Measurements from ENCODE around the gene STAB2. TPM values are rescaled to one million over a fixed set of nuclear protein-coding genes. Genes with fewer than 3 reads are reported as not detected.
A peak's percentile ranks its signal among the peaks of the same experiment; 100 is the strongest.

STAB2 gene, protein sequence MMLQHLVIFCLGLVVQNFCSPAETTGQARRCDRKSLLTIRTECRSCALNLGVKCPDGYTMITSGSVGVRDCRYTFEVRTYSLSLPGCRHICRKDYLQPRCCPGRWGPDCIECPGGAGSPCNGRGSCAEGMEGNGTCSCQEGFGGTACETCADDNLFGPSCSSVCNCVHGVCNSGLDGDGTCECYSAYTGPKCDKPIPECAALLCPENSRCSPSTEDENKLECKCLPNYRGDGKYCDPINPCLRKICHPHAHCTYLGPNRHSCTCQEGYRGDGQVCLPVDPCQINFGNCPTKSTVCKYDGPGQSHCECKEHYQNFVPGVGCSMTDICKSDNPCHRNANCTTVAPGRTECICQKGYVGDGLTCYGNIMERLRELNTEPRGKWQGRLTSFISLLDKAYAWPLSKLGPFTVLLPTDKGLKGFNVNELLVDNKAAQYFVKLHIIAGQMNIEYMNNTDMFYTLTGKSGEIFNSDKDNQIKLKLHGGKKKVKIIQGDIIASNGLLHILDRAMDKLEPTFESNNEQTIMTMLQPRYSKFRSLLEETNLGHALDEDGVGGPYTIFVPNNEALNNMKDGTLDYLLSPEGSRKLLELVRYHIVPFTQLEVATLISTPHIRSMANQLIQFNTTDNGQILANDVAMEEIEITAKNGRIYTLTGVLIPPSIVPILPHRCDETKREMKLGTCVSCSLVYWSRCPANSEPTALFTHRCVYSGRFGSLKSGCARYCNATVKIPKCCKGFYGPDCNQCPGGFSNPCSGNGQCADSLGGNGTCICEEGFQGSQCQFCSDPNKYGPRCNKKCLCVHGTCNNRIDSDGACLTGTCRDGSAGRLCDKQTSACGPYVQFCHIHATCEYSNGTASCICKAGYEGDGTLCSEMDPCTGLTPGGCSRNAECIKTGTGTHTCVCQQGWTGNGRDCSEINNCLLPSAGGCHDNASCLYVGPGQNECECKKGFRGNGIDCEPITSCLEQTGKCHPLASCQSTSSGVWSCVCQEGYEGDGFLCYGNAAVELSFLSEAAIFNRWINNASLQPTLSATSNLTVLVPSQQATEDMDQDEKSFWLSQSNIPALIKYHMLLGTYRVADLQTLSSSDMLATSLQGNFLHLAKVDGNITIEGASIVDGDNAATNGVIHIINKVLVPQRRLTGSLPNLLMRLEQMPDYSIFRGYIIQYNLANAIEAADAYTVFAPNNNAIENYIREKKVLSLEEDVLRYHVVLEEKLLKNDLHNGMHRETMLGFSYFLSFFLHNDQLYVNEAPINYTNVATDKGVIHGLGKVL (N-terminal part only)
- total RNA-seq = 0.29 TPM

DNA sequence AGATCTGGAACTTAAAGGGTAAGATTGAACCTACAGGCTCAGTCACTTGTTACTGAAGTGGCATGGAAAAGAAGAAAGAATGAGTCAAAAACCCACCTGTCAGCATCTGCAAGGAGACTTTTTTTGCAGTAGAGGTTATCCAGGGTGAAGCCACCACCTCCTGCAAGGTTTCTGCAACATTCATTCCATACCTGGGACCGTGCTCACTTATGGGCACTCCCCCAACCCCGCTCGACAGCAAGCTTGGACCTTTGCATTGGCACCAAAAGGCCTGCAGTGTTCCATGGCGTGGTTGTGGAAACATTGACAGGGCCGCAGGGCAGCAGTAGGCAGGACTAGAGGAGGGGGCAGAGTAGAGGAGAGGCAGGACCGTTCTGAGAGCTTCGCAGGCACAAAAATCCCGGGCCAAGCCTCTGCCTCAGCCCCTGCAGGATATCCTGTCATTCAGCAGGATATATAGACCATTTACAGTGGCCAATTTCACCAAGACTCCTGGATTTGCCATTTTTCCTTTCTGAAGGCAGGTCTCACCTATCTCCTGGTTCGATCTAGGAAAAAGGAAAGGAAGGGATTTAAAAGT lies at the start of gene STAB2:
TSS of gene STAB2 (plus strand) at position 483 of the 580 bp plus-strand sequence. CDS start 204 bp downstream, outside the sequence.
- no peak for DNase-seq (ENCODE audit: low spot score)

DNA sequence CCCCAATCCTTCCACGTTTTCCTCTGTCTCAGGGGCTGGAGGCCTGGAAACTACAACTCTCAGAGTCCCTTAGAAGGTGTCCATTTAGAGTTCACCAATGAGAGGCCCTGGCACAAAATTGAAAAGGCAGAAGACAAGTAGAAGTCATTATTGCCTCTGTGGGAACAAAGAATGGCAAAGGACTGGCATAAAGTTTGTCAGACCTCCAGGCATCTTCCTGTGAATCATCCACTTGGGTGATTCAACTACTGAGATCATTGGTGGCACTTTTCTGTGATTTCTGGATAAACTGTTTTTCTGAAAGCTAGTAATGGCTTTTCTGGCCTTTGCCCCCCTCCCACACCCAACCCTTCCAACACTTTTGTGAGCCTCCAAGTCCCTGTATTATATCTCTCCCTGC lies 48.7 kb upstream of the STAB2 start:
- DNase-seq (ENCODE audit: low spot score) = no peak

DNA sequence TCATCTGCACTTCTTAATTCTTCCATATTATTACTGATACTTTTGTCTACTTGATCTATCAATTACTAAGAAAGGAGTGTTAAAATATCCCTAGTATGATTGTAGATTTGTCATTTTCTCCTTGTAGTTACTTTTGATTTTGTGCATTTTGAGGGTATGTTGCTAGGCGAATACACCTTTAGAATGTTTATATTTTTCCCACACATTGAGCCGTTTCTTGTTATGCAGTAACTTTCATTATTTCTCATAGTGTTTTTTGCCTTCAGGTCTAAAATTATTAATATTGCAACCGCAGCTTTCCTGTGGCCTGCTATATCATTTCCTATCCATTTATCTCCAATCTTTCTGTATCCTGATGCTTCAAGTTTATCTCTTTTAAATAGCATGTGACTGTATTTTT lies 46.8 kb upstream of the STAB2 start:
- DNase-seq (ENCODE audit: low spot score) = no peak

DNA sequence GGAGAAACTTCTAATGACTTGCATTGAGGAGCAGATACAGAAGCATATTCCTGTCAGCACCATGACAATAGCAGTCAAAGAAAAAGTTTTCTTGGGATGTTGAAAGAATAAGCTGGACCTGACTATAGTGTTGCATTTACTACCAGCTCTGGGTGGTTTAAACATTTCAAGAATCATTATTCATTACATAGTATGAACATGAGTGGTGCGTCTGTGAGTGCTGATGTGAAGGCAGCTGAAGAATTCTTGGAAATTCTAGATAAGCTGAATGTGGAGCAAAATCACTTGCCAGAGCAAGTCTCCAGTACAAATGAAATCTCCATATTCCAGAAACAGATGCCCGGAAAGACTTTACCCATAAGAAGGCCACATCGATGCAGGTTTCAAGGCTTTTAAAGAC lies 45.0 kb upstream of the STAB2 start:
- DNase-seq (ENCODE audit: low spot score) = no peak

DNA sequence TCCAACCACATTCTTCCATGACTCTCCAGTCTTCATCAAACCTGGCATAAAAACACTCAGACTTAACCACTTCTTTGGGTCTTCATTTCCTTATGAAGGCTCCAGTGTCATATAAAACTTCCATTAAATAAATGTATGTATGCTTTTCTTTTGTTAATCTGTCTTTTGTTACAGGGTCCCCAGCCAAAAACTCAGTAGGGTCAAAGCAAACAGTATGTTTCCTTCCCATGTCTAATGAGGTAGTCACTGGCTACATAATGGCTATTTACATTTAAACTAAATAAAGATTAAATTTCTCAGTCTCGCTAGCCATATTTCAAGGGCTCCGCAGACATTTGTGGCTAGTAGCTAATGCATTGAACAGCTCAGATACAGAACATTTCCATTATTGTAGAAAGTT lies 40.1 kb upstream of the STAB2 start:
- DNase-seq (ENCODE audit: low spot score) = no peak

DNA sequence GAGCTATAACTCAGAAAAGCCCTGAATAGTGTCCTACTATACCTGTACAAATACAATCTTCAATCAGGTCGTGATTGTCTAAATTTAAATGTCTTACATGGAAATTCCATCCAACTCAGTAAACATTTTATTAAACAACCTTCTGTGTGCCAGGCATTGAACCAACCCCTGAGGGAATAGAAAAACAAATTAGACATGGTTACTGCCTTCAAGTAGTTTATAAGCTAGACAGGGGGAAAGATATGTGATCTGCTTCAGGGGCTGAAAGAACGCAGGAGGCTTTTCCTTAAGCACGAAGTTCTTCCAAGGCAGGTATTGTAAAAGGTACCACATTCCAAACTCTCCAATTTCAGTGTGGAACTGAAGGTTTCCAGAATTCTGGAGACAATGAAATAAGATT lies 39.7 kb upstream of the STAB2 start:
- DNase-seq (ENCODE audit: low spot score) = no peak

DNA sequence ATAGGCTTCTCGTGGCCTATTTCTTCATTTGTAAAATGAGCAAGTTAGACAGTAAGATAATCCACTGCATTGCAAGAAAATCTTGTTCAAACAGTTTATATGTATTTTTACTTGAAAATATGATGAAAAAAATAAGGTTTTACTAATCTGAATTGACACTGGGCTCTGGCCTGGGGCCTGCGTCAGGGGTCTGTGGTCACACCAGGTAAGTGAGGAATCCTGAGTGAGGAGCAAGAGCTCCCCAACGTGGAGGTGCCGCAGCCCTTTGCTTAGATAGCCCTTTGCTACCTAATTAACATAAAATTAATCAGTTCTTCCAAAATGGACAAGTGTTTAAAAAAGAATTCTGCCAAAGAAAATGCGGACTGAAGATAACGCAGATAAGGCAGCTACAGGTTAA lies 39.1 kb upstream of the STAB2 start:
- no peak for DNase-seq (ENCODE audit: low spot score)

DNA sequence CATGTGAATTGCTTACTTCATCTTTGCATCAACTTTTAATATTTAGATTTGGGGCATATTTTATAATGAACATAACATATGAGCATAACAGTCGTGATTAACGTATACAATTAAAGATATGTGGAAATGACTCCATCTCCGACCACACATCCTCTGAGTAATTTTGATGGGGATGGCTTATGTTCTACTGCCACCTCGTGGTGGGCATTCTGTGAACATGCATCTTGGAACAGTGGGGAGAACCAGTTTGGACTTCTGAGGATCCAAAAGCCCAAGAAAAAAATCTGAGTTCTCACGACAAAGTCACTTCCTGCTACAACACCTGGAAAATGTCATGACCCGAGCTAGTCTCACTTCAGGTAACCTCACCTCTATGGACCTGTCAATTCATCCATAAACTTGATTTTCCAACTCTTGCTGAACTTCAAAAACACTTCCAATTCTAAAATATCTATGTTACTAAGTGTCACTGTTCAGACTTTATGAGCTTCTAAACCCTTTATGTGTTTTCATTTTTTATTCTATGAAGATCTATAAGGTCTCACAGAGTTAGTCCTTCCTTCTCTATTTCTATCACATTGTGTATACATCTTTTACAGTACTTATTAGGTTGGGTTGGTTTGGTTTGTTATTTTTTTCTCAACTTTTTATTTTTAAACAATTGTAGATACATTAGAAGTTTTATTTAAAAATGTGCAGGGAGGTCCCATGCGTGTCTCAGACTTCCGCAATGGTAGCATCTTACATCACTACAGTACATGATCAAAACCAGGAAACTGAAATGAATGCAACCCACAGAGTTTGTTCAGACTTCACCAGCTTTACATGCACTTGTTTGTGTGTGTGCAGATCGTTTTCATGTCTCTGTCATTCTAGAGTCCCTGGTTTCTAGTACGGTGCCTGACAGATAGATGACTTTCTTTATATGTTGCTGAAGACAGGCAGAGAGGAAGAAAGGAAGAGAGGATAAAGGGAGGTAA lies 38.2 kb upstream of the STAB2 start:
- DNase-seq (ENCODE audit: low spot score) = peak; percentile 56

DNA sequence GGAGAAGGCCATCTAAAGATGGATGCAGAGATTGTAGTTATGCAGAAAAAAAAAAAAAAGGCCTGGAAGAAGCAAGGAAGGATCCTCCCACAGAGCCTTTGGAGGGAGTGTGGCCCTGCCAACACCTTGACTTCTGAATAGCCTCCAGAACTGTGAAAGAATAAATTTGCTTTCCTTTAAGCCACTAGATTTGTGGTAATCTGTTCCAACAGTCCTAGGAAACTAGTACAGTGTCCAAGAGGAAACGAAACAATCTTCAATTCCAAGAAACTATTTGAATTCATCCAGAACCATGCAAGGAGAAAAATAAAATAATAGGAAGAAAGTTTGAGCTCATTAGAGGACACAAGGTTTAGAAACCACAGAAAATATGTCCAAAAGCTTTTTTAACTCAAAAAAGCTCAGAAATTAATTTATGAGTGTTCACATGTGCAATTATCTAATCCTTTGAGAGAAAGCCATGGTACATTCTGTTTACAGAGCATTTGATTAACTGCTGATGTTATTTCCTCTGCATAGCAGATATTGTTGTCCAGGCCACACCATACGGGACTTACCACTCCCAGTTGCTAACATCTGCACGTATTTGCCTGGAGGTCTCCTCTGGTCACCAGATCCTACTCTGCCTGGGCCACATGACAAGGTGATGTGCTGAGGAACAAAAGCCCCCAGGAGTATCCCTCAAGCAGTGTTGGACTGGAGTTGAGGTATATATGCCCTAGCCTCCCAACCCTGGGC lies 30.0 kb upstream of the STAB2 start:
- no peak for DNase-seq (ENCODE audit: low spot score)

DNA sequence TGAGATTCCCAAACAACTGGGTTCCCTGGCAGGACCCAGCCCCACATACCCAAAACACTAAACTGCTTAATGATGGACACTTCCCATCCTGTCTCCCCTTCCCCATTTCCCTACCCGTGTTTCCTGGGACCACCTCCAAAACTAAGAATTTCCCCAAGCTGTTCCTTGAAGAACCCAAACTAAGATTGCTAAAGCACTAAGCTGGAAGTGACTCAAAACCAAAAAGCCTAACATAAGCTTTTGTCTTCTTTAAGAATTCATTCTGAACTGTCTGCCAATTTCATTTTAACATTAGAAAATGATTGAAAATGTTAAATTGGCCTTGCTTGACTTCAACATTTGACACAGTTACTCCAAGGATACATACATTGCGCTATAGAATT lies 29.5 kb upstream of the STAB2 start:
- DNase-seq (ENCODE audit: low spot score) = no peak

DNA sequence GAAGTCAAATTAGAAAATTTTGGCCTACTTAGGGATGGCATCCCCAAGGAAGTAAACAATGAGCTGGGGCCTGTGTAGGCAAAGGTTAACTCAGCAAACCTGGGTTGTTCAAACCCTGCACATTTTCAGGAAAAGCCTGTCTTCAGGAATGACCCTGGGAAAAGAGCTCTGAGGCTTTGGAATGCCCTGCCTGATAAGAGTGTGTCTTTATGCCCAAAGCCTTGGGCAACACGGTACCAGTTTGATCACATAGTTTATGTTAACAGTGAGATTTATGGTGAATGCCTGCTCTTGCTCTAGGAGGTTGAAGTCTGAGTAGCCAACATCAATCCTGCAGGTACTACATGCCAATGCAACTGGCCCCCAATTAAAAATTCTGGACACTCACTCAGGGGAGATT lies 28.2 kb upstream of the STAB2 start:
- DNase-seq (ENCODE audit: low spot score) = no peak

DNA sequence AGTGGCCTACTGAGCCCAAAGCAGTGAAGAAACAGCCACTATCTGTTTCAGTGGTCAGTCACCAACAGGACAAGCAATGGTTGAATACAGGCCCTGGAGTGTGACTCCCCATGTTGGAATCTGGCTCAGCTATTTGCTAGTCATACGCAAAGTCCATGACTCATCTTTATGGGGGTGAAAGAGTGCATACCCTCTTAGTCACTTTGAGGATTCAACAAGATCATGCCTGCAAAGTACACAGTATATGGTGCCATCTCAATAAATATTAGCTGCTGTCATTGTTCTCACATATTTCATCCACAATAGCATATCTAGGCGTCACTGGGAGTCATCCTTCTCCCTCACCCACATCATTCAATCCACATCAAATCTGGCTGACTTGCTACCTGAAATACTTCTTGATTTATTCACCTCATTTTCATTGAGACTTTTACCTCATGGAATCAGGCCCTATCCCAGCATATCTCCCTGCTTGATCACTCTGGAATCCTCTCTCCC lies 26.4 kb upstream of the STAB2 start:
- no peak for DNase-seq (ENCODE audit: low spot score)

DNA sequence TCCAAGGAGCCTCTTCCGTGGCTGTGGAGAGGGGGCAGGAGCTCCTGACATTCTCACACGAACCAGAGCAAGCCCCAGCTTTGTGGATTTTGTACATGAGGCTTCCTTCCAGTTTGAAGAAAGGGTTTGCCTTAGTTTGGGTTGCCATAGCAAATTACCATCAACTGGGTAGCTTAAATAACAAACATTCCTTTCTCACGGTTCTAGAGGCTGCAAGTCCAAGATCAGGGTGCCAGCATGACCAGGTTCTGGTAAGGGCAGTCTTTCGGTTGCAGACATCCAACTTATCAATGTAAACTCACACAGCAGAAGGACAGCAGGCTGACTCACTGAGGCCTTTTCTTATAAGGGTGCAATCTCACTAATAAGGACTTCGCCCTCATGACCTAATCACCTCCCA lies 25.9 kb upstream of the STAB2 start:
- DNase-seq (ENCODE audit: low spot score) = no peak

DNA sequence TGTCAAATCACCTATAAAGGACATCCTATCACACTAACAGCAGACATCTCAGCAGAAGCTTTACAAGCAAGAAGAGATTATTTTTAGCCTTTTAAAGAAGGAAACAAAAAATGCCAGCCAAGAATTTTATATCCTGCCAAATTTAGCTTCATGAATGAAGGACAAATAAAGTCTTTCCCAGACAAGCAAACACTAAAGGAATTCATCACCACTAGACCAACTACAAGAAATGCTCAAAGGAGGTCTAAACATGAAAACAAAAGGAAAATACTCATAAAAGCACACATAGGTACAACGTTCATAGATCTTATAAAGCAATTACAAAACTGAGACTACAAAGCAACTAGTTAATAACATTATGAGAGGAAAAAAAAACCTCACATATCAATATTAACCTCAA lies 20.7 kb upstream of the STAB2 start:
- no peak for DNase-seq (ENCODE audit: low spot score)

DNA sequence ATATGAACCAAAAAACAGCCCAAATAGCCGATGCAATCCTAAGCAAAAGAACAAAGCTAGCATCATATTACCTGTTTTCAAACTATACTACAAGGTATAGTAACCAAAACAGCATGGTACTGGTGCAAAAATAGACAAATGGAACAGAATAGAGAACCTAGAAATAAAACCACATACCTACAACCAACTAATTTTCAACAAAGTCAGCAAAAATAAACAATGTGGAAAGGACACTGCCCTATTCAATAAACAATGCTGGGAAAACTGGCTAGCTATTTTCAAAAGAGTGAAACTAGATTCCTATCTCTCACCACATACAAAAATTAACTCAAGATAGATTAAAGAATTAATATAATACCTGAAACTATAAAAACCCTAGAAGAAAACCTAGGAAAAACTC lies 17.8 kb upstream of the STAB2 start:
- no peak for DNase-seq (ENCODE audit: low spot score)

DNA sequence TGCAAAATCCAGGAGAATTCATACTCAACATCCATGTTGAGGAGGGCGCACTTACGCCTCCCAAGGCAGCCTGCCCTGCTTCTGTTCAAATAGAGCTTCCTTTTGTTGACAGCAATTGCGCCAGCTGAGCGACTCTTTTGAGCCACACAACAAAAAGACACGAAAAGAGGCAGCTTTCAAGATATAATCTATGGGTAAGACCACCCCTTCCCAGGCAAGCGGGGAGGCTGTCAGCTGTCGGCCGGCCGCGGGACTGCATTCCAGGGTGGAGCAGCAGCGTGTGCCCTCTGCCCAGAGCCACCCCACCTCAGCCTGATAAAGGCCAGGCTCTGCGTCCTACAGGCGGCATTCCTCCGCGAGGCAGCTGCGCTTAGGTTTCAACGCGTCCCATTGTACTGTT lies 15.8 kb upstream of the STAB2 start:
- no peak for DNase-seq (ENCODE audit: low spot score)

DNA sequence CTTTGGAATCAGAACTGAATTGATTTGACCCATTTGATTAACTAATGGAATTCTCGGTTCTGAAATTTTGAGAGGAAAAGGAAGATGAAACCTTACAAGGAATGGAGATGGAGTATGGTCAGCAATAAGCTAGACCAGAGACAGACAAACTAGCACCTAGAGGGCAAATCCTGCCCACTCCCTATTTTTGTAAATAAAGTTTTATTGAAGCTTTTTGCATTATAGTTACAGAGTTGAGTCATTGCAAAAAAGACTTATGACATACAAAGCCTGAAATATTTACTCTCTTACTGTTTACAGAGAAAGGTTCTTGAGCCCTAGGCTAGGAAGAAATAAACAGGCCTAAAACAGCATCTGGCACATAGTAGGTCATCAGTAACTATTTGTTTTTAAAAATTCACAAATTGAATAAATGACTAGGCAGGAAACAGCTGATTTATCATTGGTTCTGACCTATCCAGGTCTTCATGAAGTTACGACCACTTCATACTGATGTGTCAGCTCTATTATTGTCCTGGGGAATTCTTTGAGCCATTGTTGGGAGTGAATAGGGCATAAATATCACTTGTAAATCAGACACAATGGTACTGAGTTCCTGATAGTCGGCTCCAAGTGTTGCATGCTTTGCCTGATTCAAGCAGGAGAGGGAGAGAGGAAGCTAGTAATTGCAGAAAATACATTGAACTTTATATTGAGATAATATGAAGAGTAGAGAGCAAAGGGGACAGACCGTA lies 14.6 kb upstream of the STAB2 start:
- no peak for DNase-seq (ENCODE audit: low spot score)

DNA sequence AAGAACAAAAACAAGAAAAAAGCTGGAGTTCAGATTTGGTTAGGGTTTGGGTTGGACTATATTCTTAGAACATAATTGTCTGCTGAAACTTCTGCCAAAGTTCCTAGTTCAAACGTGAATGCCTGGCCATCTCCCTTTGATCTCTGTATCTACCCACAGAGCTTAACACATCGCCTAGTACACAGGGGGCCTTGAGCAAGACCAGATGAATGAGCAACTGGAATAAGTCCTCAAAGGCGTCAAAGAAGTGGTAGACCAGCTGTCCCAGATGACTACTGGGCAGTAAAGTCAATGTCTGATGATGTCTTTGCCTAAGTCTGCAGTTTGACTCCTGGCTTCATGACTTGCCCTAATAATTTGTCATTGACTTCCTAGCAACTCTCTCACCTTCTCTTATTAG lies 13.9 kb upstream of the STAB2 start:
- no peak for DNase-seq (ENCODE audit: low spot score)

DNA sequence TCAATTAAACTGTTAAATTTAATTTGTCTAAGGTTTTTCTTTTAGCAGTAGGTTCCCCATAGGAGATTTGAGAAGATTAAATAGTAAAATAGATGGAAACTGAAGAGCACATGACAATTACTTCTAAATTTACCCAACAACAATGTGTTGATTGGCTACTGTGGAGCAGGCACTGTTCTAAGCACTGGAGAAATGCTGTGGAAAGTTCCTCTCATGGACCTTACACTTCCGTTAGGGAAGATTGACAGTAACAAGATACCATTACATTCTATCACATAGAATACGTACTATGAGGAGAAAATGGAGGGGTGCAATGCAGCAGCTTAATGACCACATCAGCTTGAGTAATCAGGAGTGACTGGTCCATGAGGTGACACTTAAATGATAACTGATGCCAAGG lies 8.1 kb upstream of the STAB2 start:
- no peak for DNase-seq (ENCODE audit: low spot score)

Measured in ureter (tissue), 1 donor.